ENCODE results near the gene CDK3.

GRCh38 chr17:76011951-76012350, 11.3 kb downstream of the CDK3 start:
- TF ChIP-seq CTCF (IDR thresholded peaks at IDR 0.05) (no peak), POLR2A (IDR thresholded peaks at IDR 0.05; ENCODE audit: low read depth) (no peak), POLR2AphosphoS5 (IDR thresholded peaks at IDR 0.05) (no peak), EP300 (IDR thresholded peaks at IDR 0.05) (no peak)
